GM18858 (cell line): ENCODE measurements around the gene SMARCA4.

Experiments
- ATAC-seq: cut with Tn5 transposase; IDR thresholded peaks from one replicate; pipeline ENCODE4 v1.9.1; 2021; ENCODE audit not compliant: unreplicated experiment

The SMARCA4 gene

GRCh38 chr19:10960314-10961072 lies at the start of gene SMARCA4:
SMARCA4 (plus strand) TSS chr19:10961030; CDS start chr19:10984152, 23,122 bp downstream.
- ATAC-seq = peak; percentile 62

DNA sequence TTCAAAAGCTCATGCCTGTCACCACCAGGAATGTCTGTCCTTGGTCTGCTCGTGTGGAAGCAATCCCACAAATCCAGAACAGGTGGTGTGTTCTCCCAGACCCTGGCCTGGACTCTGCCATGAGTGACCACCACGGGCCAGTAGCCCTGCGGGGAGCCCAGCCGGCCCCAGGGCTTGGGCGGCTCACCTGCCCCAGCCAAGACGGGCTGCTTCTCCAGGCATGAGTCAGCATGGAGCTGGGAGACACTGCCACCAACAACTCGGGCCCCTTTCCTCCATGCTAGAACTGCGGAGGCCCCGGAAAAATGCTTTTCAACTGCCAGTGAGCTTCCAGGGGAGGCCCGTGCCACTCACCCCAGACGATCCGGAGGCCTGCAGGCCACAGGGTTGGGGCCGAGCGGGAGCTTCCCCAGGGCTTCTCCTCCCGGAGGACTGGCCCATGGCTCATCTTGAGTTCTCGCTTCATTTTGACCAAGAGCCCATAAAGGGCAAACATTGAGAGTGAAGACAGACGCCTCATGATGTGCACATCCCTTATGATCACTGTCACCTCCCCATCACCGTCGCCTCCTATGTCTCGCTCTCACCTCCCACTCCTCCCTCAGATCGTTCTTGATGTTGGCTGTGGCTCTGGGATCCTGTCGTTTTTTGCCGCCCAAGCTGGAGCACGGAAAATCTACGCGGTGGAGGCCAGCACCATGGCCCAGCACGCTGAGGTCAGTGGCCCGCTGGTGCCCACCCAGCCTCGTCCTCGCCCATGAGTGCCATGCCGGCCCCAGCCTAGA lies 49.1 kb upstream of the SMARCA4 start:
- no peak for ATAC-seq

DNA sequence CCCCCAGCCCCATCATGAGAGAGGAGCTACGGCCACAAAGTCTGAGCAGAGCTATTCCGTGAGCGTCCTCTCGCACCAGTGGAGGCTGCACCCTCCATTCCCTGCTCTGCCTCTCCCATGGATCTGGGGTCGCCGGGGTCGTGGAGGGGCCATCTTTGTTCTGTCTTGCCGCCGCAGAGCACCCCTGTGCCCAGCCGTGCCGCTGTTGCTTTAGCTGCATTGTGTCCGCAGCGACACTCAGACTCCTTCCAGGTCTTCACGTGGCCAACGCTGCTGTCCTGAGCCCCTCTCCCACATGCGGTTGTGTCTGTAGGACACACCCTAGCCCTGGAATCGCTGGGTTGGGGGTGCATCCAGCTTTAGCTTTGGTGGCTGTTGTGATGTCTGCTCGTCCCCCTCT lies 48.2 kb upstream of the SMARCA4 start:
- ATAC-seq = no peak

DNA sequence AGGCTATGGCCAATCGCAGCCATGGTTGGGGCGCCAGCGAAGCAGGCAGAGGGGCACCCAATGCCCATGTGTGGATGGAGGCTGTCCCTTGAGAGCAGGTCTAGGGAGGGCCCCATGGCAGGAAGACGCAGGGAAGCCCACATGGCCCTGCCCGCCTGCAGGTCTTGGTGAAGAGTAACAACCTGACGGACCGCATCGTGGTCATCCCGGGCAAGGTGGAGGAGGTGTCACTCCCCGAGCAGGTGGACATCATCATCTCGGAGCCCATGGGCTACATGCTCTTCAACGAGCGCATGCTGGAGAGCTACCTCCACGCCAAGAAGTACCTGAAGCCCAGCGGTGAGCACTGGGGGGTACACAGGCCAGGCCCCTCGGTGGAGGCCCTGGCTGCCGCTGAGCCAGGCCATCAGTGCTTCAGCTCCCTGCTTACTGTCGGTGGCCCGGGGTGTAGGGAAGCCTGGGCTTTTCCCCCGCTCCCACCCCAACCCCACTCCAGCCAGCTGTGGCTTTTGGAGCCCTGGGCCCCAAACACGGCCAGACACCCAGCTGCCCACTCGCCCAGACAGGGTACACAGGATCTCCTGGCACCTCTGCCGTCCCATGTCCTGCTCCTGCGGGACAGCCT lies 47.0 kb upstream of the SMARCA4 start:
- no peak for ATAC-seq

DNA sequence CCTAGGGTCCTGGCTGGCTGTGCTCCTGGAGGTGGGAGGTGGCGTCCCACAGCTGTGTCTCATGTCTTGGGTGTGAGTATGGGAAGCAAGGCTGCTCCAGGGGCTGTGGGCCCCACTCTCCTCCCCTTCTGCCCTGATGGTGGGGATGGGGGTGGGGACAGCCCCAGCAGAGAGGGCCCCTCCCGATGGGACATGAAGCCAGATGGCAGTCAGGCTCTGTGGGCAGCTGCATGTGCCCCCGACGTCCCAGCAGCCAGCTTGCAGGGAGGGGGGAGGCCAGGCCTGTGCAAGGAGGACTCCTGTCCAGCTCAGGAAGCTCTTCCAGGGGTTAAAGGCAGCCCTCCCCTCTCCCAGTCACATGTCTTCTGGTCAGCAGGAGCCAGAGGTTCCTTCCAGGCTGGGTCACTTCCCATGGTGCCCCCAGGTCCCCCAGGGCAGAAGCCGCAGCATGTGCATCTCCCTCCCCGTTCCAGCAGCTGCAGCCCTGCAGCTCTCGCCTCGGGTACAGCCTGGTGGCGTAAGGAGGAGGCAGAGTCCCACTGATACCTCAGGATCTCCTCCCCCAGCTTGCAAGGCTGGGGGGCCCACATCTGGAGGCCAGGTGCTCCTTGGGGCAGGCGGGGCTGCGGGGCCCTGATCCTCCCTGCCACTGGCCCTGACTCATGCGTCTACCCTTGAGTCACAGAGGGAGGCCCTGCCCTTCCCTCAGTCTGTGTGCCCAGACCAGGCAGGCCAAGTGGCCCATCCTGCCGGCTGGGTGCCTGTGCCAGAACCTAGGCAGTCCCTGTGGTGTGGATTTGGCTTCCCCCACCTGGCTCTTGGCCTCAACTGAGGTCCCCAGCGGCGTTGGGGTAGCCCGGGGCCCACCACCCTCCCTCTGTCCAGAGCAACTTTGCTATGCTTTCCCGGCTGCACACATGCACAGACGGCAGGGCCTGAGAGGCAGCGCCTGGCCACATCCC lies 45.4 kb upstream of the SMARCA4 start:
- no peak for ATAC-seq

GRCh38 chr19:10916602-10917001 lies 44.2 kb upstream of the SMARCA4 start:
- ATAC-seq = no peak

DNA sequence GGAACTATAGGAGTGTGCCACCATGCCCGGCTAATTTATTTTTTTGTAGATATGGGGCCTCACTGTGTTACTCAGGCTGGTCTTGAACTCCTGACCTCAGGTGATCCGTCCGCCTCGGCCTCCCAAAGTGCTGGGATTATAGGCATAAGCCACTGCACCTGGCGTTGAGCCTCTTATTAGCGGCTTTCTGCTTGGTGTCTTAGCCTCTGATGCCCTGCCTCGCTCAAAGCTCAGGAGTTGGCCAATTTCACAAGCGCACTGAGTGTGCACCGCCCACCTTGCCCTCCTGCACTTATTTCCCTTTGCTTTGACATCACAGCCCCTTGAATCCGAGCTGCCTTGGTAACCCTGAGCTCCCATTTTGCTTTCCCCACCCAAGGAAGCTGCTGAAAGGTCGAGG lies 42.5 kb upstream of the SMARCA4 start:
- no peak for ATAC-seq

GRCh38 chr19:10919352-10920287 lies 41.2 kb upstream of the SMARCA4 start:
- ATAC-seq = no peak

- ATAC-seq = no peak
Measured at GRCh38 chr19:10920288-10920655, 40.6 kb upstream of the SMARCA4 start.

DNA sequence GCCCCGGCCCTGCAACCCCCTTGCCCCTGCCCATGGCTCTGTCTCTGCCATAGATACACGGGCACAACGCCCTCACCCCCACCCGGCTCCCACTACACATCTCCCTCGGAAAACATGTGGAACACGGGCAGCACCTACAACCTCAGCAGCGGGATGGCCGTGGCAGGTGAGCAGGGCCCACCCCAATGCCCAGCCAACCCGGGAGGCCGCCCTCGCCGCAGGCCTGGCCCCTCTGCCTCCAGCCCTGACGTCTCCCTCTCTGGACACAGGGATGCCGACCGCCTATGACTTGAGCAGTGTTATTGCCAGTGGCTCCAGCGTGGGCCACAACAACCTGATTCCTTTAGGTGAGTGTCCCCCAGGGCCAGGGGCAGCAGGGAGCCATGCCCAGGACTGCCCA lies 40.0 kb upstream of the SMARCA4 start:
- ATAC-seq = no peak

DNA sequence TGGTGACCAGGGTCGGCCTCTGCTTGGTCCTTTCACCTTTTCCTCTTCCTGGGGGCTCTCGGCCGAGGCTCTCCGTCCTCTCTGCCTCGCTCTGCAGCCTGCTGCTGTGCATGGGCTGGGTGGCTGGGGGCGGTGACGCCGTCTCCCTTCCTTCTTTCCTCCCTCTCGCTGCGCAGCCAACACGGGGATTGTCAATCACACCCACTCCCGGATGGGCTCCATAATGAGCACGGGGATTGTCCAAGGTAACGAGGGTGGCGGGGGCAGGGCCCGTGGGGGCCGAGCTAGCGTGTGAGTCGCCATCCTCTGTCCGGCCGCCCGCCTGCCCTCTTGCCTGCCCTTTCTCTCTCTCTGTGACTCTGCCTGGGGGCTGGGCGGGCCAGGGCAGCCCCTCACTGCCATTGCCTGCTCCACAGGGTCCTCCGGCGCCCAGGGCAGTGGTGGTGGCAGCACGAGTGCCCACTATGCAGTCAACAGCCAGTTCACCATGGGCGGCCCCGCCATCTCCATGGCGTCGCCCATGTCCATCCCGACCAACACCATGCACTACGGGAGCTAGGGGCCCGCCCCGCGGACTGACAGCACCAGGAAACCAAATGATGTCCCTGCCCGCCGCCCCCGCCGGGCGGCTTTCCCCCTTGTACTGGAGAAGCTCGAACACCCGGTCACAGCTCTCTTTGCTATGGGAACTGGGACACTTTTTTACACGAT lies 39.5 kb upstream of the SMARCA4 start:
- no peak for ATAC-seq

DNA sequence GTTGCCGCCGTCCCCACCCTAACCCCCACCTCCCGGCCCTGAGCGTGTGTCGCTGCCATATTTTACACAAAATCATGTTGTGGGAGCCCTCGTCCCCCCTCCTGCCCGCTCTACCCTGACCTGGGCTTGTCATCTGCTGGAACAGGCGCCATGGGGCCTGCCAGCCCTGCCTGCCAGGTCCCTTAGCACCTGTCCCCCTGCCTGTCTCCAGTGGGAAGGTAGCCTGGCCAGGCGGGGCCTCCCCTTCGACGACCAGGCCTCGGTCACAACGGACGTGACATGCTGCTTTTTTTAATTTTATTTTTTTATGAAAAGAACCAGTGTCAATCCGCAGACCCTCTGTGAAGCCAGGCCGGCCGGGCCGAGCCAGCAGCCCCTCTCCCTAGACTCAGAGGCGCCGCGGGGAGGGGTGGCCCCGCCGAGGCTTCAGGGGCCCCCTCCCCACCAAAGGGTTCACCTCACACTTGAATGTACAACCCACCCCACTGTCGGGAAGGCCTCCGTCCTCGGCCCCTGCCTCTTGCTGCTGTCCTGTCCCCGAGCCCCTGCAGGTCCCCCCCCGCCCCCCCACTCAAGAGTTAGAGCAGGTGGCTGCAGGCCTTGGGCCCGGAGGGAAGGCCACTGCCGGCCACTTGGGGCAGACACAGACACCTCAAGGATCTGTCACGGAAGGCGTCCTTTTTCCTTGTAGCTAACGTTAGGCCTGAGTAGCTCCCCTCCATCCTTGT lies 38.8 kb upstream of the SMARCA4 start:
- no peak for ATAC-seq

- no peak for ATAC-seq
Measured at GRCh38 chr19:10922638-10923014, 38.2 kb upstream of the SMARCA4 start.

- ATAC-seq = no peak
Measured at GRCh38 chr19:10923260-10924112, 37.3 kb upstream of the SMARCA4 start.

GRCh38 chr19:10924597-10924996 lies 36.2 kb upstream of the SMARCA4 start:
- ATAC-seq = no peak

DNA sequence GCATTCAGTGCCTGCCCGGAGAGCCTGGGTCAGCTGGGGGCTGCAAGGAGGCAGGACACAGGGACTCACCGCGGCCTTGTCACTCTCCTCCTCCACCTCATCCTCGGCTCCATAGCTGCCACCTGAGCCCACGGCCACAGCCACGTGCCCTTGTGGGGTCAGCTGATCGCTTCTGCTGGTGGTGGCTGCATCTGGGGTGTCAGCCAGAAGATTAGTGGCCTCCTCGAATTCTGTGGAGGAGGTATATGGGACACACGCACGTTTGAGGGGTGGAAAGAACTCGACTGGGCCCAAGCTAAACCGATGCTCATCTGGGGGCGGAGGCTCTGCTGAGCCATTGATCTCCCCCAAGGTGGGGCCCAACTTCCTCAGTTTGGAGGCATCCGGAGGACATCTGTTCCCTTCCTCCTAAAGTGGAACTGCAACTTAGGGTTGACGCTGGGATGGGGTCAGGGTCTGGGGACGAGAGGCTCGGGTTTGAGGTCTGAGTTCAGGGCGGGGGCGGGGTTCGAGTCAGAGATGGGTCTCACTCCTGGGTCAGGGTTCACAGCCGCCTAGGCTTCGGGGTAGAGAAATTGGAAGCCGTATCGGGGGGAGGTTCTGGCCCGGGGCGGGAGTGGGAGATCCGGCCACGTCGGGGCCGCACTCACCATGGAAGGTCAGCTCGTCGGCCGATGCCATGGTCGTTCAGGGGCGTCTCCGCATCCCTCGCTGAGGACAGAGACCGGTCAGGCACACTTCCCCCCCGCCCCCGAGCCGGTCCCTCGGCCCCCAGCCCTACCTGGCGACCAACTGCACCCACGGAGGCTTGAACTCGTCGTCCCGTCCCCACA lies 32.9 kb upstream of the SMARCA4 start:
- ATAC-seq = no peak
